Transverse colon (tissue), 4 donors: ENCODE measurements around the gene KRTCAP2.

ENCODE experiments used
- POLR2A ChIP-seq: fragments of 450-650 bp; IDR thresholded peaks from one replicate; pipeline ENCODE4 v1.6.1; 2016; ENCODE audit warnings: antibody characterized with exemption, mild to moderate bottlenecking, moderate library complexity
- POLR2AphosphoS5 ChIP-seq, 3 donors: sonication (generic); formaldehyde crosslinking; IDR thresholded peaks; one replicate each; pipeline ENCODE4 v1.6.1; 2016; ENCODE audit warnings: antibody characterized with exemption in 3 of 3
- TF ChIP-seq, protein P1 (sequence below), 5 experiments: fragments of 200-600 bp in 3 of 5; fragments of 450-650 bp in 2 of 5; sonication (generic) in 3 of 5; IDR thresholded peaks; 1 replicate in 2 of 5; 2 replicates in 3 of 5; pipeline ENCODE4 v1.5.1; 2016 to 2017; ENCODE audit warnings: antibody characterized with exemption in 5 of 5, inconsistent platforms in 3 of 5, mild to moderate bottlenecking in 2 of 5, moderate library complexity in 1 of 5

DNA sequence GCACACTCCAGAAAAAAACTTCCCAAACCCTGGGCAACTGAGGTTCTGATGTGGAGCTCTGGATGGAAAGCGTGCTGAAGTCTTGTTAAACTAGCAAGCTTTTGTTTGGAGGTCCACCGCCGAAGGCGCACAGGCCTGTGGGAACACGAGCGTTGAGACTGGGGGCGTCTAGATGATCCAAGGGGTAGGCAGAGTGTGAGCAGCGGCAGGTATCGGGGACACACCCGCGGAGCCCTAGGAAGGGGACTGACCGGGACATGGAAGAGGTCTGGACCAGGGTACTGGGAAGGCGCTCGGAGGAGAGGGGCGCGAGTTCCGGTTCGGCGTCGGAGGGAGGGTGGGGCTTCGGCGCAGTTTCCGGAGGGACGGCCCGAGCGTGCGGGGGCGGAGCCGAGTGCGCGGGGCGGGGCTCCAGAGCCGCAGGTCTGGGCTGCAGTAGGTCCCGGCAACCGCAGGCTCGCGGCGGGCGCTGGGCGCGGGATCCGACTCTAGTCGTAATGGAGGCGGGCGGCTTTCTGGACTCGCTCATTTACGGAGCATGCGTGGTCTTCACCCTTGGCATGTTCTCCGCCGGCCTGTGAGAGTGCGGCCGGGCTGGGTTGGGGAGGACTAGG lies 37.6 kb downstream of the KRTCAP2 start, which contains the start of gene SLC50A1:
- TF ChIP-seq, protein P1, sequence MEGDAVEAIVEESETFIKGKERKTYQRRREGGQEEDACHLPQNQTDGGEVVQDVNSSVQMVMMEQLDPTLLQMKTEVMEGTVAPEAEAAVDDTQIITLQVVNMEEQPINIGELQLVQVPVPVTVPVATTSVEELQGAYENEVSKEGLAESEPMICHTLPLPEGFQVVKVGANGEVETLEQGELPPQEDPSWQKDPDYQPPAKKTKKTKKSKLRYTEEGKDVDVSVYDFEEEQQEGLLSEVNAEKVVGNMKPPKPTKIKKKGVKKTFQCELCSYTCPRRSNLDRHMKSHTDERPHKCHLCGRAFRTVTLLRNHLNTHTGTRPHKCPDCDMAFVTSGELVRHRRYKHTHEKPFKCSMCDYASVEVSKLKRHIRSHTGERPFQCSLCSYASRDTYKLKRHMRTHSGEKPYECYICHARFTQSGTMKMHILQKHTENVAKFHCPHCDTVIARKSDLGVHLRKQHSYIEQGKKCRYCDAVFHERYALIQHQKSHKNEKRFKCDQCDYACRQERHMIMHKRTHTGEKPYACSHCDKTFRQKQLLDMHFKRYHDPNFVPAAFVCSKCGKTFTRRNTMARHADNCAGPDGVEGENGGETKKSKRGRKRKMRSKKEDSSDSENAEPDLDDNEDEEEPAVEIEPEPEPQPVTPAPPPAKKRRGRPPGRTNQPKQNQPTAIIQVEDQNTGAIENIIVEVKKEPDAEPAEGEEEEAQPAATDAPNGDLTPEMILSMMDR (IDR thresholded peaks at IDR 0.05) = peak; percentile 35 to 84 (median 47)
- TF ChIP-seq POLR2AphosphoS5 (IDR thresholded peaks at IDR 0.05) = peak; percentile 96 to 98 (median 97)
- TF ChIP-seq POLR2A = peak; percentile 97
